Peyer's patch (tissue), 4 donors: ENCODE results near the gene CCDC85C.

ENCODE experiments used
- CTCF ChIP-seq, 6 experiments: fragments of 450-650 bp in 4 of 6; fragments of 200-600 bp in 2 of 6; sonication (generic) in 1 of 6; IDR thresholded peaks; one replicate each; pipeline ENCODE4 v1.5.1; 2017 to 2019; ENCODE audit warnings: antibody characterized with exemption in 6 of 6, mild to moderate bottlenecking in 3 of 6, moderate library complexity in 1 of 6
- POLR2A ChIP-seq, 2 donors: fragments of 450-650 bp; IDR thresholded peaks; one replicate each; pipeline ENCODE4 v1.5.1; 2017; ENCODE audit warnings: antibody characterized with exemption in 2 of 2, mild to moderate bottlenecking in 2 of 2, moderate library complexity in 2 of 2

GRCh38 chr14:99524091-99524661, 79.8 kb downstream of the CCDC85C start:
- no peak for TF ChIP-seq CTCF (IDR thresholded peaks at IDR 0.05)
- TF ChIP-seq POLR2A (IDR thresholded peaks at IDR 0.05) = no peak
